ENCODE results near the gene NCK2. TPM values are rescaled to one million over a fixed set of nuclear protein-coding genes. Genes with fewer than 3 reads are reported as not detected.

The NCK2 gene
- total RNA-seq, 1 experiment from 2014 or later, result 21.6 TPM

GRCh38 chr2:105760639-105761337 is 16.1 kb downstream of the NCK2 start:
- no peaks in the 10 kb centered on the region for H3K9me3 ChIP-seq (ENCODE audit: low read depth, low read length, poor library complexity, severe bottlenecking)
- no peak for TF ChIP-seq CTCF (conservative IDR thresholded peaks at IDR 0.05; ENCODE audit: low read depth, low read length)
- TF ChIP-seq EZH2 (IDR thresholded peaks at IDR 0.05; ENCODE audit: borderline replicate concordance, low read depth, low read length, poor library complexity, severe bottlenecking), result no peak
- H3K27me3 ChIP-seq (replicated peaks; ENCODE audit: insufficient read depth, low read depth, low read length, poor library complexity), result no peaks in the 10 kb centered on the region
- H3K27ac ChIP-seq (ENCODE audit: low read depth, low read length, poor library complexity, severe bottlenecking), result no peak overlapping the region
- H3K4me1 ChIP-seq (ENCODE audit: insufficient read depth, low read length, poor library complexity, severe bottlenecking), result no peaks in the 10 kb centered on the region
- ChIA-PET CTCF (no interaction called here), POLR2A (ENCODE audit: low non-redundant PET) (no interaction called here)
- DNase-seq (ENCODE audit: low spot score), result no peak
- BruUV-seq (replicated peaks), result no TSS peak
- no peaks in the 10 kb centered on the region for H3K36me3 ChIP-seq (ENCODE audit: insufficient read depth, low read length, poor library complexity, severe bottlenecking)
- intact Hi-C loops (cut with micrococcal nuclease; ENCODE audit: unreplicated experiment), result no loop called here
- no peak overlapping the region for H3K4me3 ChIP-seq (ENCODE audit: low read depth, low read length, poor library complexity, severe bottlenecking)

GRCh38 chr2:105761931-105762515 is 17.3 kb downstream of the NCK2 start:
- Histone ChIP-seq H3K27me3 (replicated peaks; ENCODE audit: insufficient read depth, low read depth, low read length, poor library complexity) (no peaks in the 10 kb centered on the region), H3K36me3 (ENCODE audit: insufficient read depth, low read length, poor library complexity, severe bottlenecking) (no peaks in the 10 kb centered on the region), H3K27ac (ENCODE audit: low read depth, low read length, poor library complexity, severe bottlenecking) (no peak overlapping the region), H3K4me1 (ENCODE audit: insufficient read depth, low read length, poor library complexity, severe bottlenecking) (no peaks in the 10 kb centered on the region), H3K4me3 (ENCODE audit: low read depth, low read length, poor library complexity, severe bottlenecking) (no peak overlapping the region), H3K9me3 (ENCODE audit: low read depth, low read length, poor library complexity, severe bottlenecking) (no peaks in the 10 kb centered on the region)
- ChIA-PET CTCF (no interaction called here), POLR2A (ENCODE audit: low non-redundant PET) (no interaction called here)
- intact Hi-C loops (cut with micrococcal nuclease; ENCODE audit: unreplicated experiment), result no loop called here
- TF ChIP-seq EZH2 (IDR thresholded peaks at IDR 0.05; ENCODE audit: borderline replicate concordance, low read depth, low read length, poor library complexity, severe bottlenecking) (no peak), CTCF (conservative IDR thresholded peaks at IDR 0.05; ENCODE audit: low read depth, low read length) (no peak)
- no TSS peak for BruUV-seq (replicated peaks)
- no peak for DNase-seq (ENCODE audit: low spot score)

DNA sequence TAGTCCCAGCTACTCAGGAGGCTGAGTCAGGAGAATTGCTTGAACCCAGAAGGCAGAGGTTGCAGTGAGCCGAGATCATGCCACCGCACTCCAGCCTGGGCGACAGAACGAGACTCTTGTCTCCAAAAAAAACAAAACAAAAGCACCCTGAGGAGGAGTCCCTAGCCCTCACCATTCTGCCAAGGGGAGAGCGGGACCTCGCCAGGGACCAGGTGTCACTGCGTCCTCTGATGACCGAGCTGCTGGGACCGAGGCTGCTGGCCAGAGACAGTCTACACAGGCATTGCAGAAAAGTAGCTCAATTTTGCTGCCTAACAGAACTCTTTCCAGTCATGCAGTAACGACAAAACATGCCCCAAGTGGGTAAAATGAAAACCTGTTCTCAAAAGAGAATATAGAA is 18.4 kb downstream of the NCK2 start:
- intact Hi-C loops (cut with micrococcal nuclease; ENCODE audit: unreplicated experiment), result no loop called here
- no peak for TF ChIP-seq CTCF (conservative IDR thresholded peaks at IDR 0.05; ENCODE audit: low read depth, low read length)
- no peak for TF ChIP-seq EZH2 (IDR thresholded peaks at IDR 0.05; ENCODE audit: borderline replicate concordance, low read depth, low read length, poor library complexity, severe bottlenecking)
- DNase-seq (ENCODE audit: low spot score), result no peak
- Histone ChIP-seq H3K4me1 (ENCODE audit: insufficient read depth, low read length, poor library complexity, severe bottlenecking) (no peaks in the 10 kb centered on the region), H3K36me3 (ENCODE audit: insufficient read depth, low read length, poor library complexity, severe bottlenecking) (no peaks in the 10 kb centered on the region), H3K4me3 (ENCODE audit: low read depth, low read length, poor library complexity, severe bottlenecking) (no peak overlapping the region), H3K27ac (ENCODE audit: low read depth, low read length, poor library complexity, severe bottlenecking) (no peak overlapping the region), H3K9me3 (ENCODE audit: low read depth, low read length, poor library complexity, severe bottlenecking) (no peaks in the 10 kb centered on the region), H3K27me3 (replicated peaks; ENCODE audit: insufficient read depth, low read depth, low read length, poor library complexity) (no peaks in the 10 kb centered on the region)
- no TSS peak for BruUV-seq (replicated peaks)
- ChIA-PET POLR2A (ENCODE audit: low non-redundant PET) (no interaction called here), CTCF (no interaction called here)

Measured in A673 (cell line).